Measurements from ENCODE around the gene ANP32A. TPM values are rescaled to one million over a fixed set of nuclear protein-coding genes. Genes with fewer than 3 reads are reported as not detected.
A peak's percentile ranks its signal among the peaks of the same experiment; 100 is the strongest.

Gene ANP32A
- total RNA-seq, 4 donors from 2014 or later: 33.1 to 65.1 (median 41.1) TPM

DNA sequence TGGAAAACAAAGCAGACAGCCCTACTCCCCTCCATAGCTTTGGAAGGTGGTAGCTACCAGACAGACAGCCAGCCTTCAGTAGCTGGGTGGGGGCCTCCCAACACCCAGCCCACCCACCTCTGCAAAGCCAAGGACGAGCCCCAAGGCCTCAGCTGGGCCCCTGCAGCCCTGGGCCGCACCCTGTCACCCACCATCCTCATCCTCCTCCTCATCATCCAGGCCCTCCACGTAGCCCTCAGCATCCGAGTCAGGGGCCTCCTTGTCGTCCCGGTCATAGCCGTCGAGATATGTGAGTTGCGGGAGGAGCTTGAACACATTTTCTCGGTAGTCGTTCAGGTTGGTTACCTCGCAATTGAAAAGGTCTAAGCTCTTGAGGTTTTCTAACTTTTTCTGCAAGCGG, 36.5 kb downstream of the ANP32A start:
- H3K4me3 ChIP-seq: no peak overlapping the region
- H3K4me1 ChIP-seq: peaks cover 0 to 17% (median 1%) of the 10 kb centered on the region in 4 donors
- no peaks in the 10 kb centered on the region for H3K9me3 ChIP-seq
- H3K27me3 ChIP-seq: no peaks in the 10 kb centered on the region
- H3K27ac ChIP-seq: no peak overlapping the region
- H3K36me3 ChIP-seq: peaks cover 5 to 66% (median 27%) of the 10 kb centered on the region in 3 donors
- DNase-seq (ENCODE audit: low spot score in 2 of 2): no peak
- WGBS, 2 donors: 93 to 94% methylated on average over 13 of the region's 13 CpGs
- TF ChIP-seq, protein P1, sequence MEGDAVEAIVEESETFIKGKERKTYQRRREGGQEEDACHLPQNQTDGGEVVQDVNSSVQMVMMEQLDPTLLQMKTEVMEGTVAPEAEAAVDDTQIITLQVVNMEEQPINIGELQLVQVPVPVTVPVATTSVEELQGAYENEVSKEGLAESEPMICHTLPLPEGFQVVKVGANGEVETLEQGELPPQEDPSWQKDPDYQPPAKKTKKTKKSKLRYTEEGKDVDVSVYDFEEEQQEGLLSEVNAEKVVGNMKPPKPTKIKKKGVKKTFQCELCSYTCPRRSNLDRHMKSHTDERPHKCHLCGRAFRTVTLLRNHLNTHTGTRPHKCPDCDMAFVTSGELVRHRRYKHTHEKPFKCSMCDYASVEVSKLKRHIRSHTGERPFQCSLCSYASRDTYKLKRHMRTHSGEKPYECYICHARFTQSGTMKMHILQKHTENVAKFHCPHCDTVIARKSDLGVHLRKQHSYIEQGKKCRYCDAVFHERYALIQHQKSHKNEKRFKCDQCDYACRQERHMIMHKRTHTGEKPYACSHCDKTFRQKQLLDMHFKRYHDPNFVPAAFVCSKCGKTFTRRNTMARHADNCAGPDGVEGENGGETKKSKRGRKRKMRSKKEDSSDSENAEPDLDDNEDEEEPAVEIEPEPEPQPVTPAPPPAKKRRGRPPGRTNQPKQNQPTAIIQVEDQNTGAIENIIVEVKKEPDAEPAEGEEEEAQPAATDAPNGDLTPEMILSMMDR (IDR thresholded peaks at IDR 0.05): no peak
- no peak for TF ChIP-seq EP300 (IDR thresholded peaks at IDR 0.05)
- TF ChIP-seq POLR2A (IDR thresholded peaks at IDR 0.05): no peak

DNA sequence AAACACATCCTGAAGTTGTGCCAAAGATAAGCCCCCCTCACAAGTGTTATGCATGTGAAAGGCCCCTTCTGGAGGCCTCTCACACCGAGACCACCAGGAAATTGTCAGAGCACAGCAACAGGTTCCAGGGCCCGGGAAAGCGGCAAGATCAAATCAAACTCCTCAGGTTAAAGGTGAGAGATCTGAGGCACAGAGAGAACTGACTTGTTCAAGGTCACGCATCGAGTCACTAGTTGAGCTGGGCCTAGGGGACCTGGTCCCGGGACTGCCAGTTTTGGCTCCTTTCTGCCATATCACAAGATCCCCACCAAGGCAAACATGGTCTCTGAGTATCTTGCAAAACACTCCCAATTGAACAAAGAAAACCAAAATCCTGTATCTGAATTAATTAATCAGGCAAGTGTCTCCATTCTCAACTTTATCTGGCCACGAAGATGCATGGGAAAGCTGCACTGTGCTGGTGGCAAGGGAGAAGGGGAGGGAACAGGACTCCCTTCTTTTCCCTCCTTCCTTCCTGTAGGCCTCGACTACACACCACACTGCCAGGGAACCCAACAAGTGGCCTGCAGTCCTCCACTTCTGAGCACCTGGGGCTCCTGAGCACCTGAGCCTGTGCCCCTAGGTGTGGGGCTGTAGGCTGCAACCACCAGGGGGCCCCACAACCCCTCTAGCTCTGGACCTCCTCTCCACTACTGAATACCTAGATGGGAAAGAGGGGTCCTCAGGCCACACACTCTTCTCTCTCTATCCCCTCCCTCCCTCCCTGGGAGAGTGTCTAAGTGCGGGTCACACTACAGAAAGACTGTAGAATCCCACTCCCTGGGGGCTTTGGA, 37.3 kb downstream of the ANP32A start:
- WGBS, 2 donors: 85 to 88% methylated on average over 9 of the region's 9 CpGs
- H3K4me3 ChIP-seq: no peak overlapping the region
- peaks cover 0 to 15% (median 0%) of the 10 kb centered on the region in 4 donors for H3K4me1 ChIP-seq
- no peaks in the 10 kb centered on the region for H3K9me3 ChIP-seq
- no peak overlapping the region for H3K27ac ChIP-seq
- H3K36me3 ChIP-seq: peaks cover 5 to 74% (median 28%) of the 10 kb centered on the region in 3 donors
- TF ChIP-seq EP300 (IDR thresholded peaks at IDR 0.05) (no peak), POLR2A (IDR thresholded peaks at IDR 0.05) (no peak)
- TF ChIP-seq, protein P1 (IDR thresholded peaks at IDR 0.05): peak; percentile 35 to 56 (median 43)
- H3K27me3 ChIP-seq: no peaks in the 10 kb centered on the region
- DNase-seq (ENCODE audit: low spot score in 2 of 2): no peak

DNA sequence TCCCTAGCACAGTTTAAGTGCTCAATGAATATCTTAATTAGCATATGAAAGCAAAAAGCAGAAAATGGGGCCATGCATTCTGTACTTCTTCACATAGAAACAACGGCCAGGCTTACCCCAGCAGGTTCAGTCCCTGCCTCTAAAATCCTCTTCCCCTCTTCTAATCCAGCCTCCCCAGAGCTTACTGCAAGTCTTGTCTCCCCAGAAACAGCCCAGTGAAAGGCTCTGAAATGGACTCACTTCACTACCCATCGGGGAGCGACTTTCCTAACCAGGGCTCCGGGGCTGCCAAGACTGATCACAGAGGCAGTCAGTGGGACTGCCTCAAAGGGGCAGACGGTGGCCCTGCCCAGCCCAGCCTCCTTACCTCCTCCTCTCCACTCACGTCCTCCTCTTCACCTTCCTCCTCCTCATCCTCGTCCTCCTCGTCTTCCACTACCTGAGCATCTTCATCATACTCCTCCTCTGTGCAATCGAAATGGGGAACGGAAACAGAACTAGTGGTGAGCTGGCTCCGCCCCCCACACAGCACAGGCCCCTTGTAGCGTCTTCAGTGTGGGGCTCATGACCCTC, 38.0 kb downstream of the ANP32A start:
- no peak for DNase-seq (ENCODE audit: low spot score in 2 of 2)
- no peak for TF ChIP-seq POLR2A (IDR thresholded peaks at IDR 0.05)
- no peak for TF ChIP-seq EP300 (IDR thresholded peaks at IDR 0.05)
- TF ChIP-seq, protein P1 (IDR thresholded peaks at IDR 0.05): no peak
- peaks cover 0 to 8% (median 0%) of the 10 kb centered on the region in 4 donors for H3K4me1 ChIP-seq
- H3K4me3 ChIP-seq: no peak overlapping the region
- 80 to 81% methylated on average over 12 of the region's 12 CpGs for WGBS, 2 donors
- peaks cover 5 to 77% (median 28%) of the 10 kb centered on the region in 3 donors for H3K36me3 ChIP-seq
- H3K27me3 ChIP-seq: no peaks in the 10 kb centered on the region
- H3K27ac ChIP-seq: peak overlapping the region in 2 of 4 donors; percentile 41 to 52
- no peaks in the 10 kb centered on the region for H3K9me3 ChIP-seq

DNA sequence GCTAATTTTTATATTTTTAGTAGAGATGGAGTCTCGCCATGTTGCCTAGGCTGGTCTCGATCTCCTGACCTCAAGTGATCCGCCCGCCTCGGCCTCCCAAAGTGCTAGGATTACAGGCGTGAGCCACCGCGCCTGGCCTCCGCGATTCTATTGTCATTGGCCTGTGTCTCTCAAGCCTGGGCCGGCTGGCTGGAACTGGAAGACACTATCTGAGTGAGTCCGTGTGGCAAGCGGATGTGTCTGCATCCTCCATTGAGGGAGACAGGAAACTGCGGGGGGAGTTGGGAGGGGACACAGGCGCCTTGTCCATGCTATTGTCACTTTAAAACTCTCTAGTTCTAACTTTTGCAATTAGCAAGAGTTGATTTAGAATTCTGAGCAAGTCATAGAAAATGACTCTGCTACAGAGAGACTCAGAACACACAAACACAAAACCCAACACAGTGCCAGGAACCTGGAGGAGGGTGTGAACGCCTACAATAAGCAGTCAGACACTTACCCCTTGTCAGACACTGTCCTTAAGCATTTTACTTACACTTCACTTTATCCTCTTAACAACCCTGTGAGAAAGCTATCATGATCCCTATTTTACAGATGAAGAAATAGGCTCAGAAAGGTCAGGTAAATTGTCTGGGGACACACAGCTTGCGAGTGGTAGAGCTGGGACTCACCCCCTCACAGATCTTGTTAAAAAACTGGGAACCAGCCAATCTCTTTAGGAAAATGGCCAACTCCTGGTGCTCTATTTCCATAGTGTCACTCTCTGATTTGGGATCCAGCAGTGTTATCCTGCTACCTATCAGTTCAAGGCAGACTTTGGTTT, 38.7 kb downstream of the ANP32A start:
- Histone ChIP-seq H3K36me3 (peaks cover 5 to 74% (median 23%) of the 10 kb centered on the region in 3 donors), H3K4me3 (no peak overlapping the region), H3K27ac (peak overlapping the region in 2 of 4 donors; percentile 41 to 52), H3K4me1 (peaks cover 0 to 5% (median 0%) of the 10 kb centered on the region in 4 donors), H3K9me3 (no peaks in the 10 kb centered on the region), H3K27me3 (no peaks in the 10 kb centered on the region)
- peak in 1 of 2 donors; percentile 58 for TF ChIP-seq EP300 (IDR thresholded peaks at IDR 0.05)
- TF ChIP-seq, protein P1 (IDR thresholded peaks at IDR 0.05): no peak
- no peak for TF ChIP-seq POLR2A (IDR thresholded peaks at IDR 0.05)
- peak; percentile 33 to 57 for DNase-seq (ENCODE audit: low spot score in 2 of 2)
- WGBS, 2 donors: 80 to 84% methylated on average over 17 of the region's 17 CpGs
